Glomerular visceral epithelial cell (primary cell): ENCODE results near the gene IRGM.
"Not testable (repeated sequence)": the region's sequence is repeated elsewhere in the genome, so short reads cannot be mapped to it uniquely, and the experiment has no call there.

Experiments
- DNase-seq: peaks from one replicate; pipeline ENCODE4 v3.0.0-alpha.2; 2016; ENCODE audit errors: extremely low spot score

Gene IRGM

GRCh38 chr5:150846308-150846653 is at the start of gene IRGM:
IRGM (plus strand) TSS chr5:150846521; CDS start chr5:150848124, 1,603 bp downstream.
- not testable (repeated sequence) for DNase-seq

GRCh38 chr5:150797384-150797783 is 48.9 kb upstream of the IRGM start:
- no peak for DNase-seq

- peak; percentile 60 for DNase-seq
Measured at GRCh38 chr5:150801117-150801927, 45.0 kb upstream of the IRGM start.

- no peak for DNase-seq
Measured at GRCh38 chr5:150804388-150804787, 41.9 kb upstream of the IRGM start.

- DNase-seq: no peak
Measured at GRCh38 chr5:150809363-150809762, 37.0 kb upstream of the IRGM start.

- no peak for DNase-seq
Measured at GRCh38 chr5:150815010-150815409, 31.3 kb upstream of the IRGM start.

- no peak for DNase-seq
Measured at GRCh38 chr5:150816946-150817345, 29.4 kb upstream of the IRGM start.

- DNase-seq: no peak
Measured at GRCh38 chr5:150829744-150830143, 16.6 kb upstream of the IRGM start.

- DNase-seq: not testable (repeated sequence)
Measured at GRCh38 chr5:150831821-150832220, 14.5 kb upstream of the IRGM start.

GRCh38 chr5:150836064-150836463 is 10.3 kb upstream of the IRGM start:
- no peak for DNase-seq

GRCh38 chr5:150836703-150837102 is 9.6 kb upstream of the IRGM start:
- no peak for DNase-seq

GRCh38 chr5:150845185-150845859 is 999 bp upstream of the IRGM start:
- not testable (repeated sequence) for DNase-seq

GRCh38 chr5:150846654-150847333 is 473 bp downstream of the IRGM start:
- DNase-seq: peak; percentile 86

GRCh38 chr5:150847334-150847695 is 994 bp downstream of the IRGM start:
- no peak for DNase-seq

- no peak for DNase-seq
Measured at GRCh38 chr5:150848271-150848670, 1.9 kb downstream of the IRGM start.

- no peak for DNase-seq
Measured at GRCh38 chr5:150851039-150851438, 4.7 kb downstream of the IRGM start.

- DNase-seq: no peak
Measured at GRCh38 chr5:150853561-150853960, 7.2 kb downstream of the IRGM start.

GRCh38 chr5:150856700-150857099 is 10.4 kb downstream of the IRGM start:
- not testable (repeated sequence) for DNase-seq

GRCh38 chr5:150860246-150860821 is 14.0 kb downstream of the IRGM start:
- no peak for DNase-seq

GRCh38 chr5:150862070-150862469 is 15.7 kb downstream of the IRGM start:
- DNase-seq: no peak

- no peak for DNase-seq
Measured at GRCh38 chr5:150879358-150879757, 33.0 kb downstream of the IRGM start.
